Fibroblast of lung (primary cell): Measurements from ENCODE around the gene RPS29.

Source experiments
- EZH2 ChIP-seq: IDR thresholded peaks from 2 replicates; pipeline ENCODE4 v1.5.1; 2012; ENCODE audit warnings: low read length, control low read depth, mild to moderate bottlenecking; ENCODE audit errors: missing control alignments
- TF ChIP-seq, protein P1 (sequence below), 2 donors: IDR thresholded peaks in 1 of 2; conservative IDR thresholded peaks in 1 of 2; 1 replicate in 1 of 2; 2 replicates in 1 of 2; pipeline ENCODE4 v1.5.1; 2011 to 2012; ENCODE audit warnings: low read length in 2 of 2, control low read depth in 1 of 2, inconsistent platforms in 1 of 2, low read depth in 1 of 2, mild to moderate bottlenecking in 1 of 2

DNA sequence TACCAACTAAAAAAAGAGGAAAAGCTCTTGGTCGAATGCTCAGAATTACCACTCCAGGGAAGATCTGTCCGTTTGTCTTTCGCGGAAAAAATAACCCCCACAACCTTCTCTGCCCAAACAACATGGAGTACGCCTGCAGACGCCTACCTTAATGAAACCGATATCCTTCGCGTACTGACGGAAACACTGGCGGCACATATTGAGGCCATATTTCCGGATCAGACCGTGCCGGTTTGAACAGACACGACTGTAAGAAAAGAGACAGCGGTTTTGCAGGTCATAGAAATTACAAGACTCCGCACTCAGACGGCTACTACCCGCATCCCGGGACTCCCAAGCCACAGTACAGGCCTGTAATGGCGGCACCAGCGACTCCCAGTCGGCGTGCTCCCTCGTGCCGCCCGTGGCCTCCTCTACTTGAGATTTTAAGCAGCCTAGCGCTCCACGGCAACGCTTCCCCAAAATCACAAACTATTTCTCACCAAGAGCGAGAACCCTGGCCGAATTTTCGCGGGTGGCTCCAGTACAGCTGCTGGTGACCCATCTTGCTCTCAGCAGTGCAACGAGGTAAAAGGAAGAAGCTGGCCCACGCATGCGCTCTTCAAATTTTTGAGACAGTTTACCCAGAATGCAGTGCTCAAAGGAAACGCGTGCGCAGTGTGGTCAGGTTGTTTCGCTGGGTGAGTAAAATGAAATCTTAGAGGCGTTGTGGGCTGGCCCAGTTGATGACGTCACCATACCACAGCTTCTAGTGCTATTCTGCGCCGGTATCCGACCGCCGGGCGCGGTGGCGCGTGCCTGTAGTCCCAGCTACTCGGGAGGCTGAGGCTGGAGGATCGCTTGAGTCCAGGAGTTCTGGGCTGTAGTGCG, at the start of gene RPS29:
- TF ChIP-seq, protein P1, sequence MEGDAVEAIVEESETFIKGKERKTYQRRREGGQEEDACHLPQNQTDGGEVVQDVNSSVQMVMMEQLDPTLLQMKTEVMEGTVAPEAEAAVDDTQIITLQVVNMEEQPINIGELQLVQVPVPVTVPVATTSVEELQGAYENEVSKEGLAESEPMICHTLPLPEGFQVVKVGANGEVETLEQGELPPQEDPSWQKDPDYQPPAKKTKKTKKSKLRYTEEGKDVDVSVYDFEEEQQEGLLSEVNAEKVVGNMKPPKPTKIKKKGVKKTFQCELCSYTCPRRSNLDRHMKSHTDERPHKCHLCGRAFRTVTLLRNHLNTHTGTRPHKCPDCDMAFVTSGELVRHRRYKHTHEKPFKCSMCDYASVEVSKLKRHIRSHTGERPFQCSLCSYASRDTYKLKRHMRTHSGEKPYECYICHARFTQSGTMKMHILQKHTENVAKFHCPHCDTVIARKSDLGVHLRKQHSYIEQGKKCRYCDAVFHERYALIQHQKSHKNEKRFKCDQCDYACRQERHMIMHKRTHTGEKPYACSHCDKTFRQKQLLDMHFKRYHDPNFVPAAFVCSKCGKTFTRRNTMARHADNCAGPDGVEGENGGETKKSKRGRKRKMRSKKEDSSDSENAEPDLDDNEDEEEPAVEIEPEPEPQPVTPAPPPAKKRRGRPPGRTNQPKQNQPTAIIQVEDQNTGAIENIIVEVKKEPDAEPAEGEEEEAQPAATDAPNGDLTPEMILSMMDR (conservative IDR thresholded peaks at IDR 0.05 in 1 of 2, IDR thresholded peaks at IDR 0.05 in 1 of 2; ENCODE audit: low read depth in 1 of 2, low read length in 2 of 2): no peak
- no peak for TF ChIP-seq EZH2
